ENCODE data around the gene KRT35.

Gene KRT35

GRCh38 chr17:41516147-41516829, 35.3 kb upstream of the KRT35 start:
- no peak for DNase-seq
- in situ Hi-C loops (cut with MboI; ENCODE audit: low pct_unique_long_range_greater_than_20kb, low sequenced_read_pairs), result loop anchor here (25.0 kb wide), 1 partner anchor 604 kb away; no protein-coding TSS in a partner anchor

DNA sequence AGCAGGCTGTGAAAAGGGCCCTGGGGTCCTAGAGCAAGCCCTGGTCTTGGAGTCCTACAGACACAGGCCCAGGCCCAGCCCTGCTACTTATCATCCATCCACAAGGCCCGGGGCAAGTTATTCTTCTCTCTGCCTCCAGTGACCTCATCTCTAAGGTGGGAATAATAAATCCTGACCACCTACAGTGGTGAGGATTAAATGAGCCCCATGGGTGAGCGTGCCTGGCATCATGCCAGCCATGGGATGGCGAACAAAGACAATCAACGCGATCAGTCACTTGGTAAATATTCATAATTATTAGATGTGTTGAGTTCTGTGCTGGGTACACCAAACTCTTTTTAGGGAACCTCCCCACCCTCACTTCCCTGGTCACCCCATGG, 32.2 kb upstream of the KRT35 start:
- in situ Hi-C loops (cut with MboI; ENCODE audit: low pct_unique_long_range_greater_than_20kb, low sequenced_read_pairs), result loop anchor here (25.0 kb wide), 1 partner anchor 601 kb away; no protein-coding TSS in a partner anchor
- no peak for DNase-seq

DNA sequence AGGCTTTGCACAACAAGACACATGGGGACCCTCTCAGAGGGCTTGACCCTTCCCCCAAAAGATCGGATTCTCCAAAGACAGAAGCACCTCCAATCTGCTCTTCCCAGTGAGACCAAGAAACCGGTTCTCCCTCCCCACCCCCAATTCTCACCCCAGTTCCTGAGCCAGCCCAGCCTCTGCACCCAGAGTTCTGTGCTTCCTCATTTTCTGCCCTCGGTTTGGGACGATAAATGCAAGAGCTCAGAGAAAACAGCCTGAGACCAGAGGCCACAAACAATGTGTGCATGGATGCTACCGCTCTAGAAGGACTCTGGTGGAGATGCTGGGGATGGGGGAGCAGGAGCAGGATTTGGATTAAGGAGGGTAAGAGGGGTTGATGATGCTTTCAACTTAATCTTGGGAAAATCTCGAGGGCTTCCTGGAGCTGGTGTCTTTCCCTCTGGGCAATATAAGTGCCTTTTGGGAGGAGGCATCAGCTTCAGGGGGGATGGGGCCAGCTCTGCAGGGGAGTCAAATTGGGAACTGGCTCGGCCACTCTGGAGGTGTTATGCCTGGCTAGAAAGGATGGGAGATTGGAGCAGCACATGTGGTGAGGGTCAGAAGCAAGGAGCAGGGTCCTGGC, 31.7 kb upstream of the KRT35 start:
- no peak for DNase-seq
- in situ Hi-C loops (cut with MboI; ENCODE audit: low pct_unique_long_range_greater_than_20kb, low sequenced_read_pairs), result loop anchor here (25.0 kb wide), 1 partner anchor 600 kb away; no protein-coding TSS in a partner anchor

- in situ Hi-C loops (cut with MboI; ENCODE audit: low pct_unique_long_range_greater_than_20kb, low sequenced_read_pairs), result loop anchor here (25.0 kb wide), 1 partner anchor 599 kb away; no protein-coding TSS in a partner anchor
- DNase-seq, result no peak
Measured at GRCh38 chr17:41511716-41512115, 30.8 kb upstream of the KRT35 start.

GRCh38 chr17:41511116-41511515, 30.2 kb upstream of the KRT35 start:
- in situ Hi-C loops (cut with MboI; ENCODE audit: low pct_unique_long_range_greater_than_20kb, low sequenced_read_pairs), result loop anchor here (25.0 kb wide), 1 partner anchor 599 kb away; no protein-coding TSS in a partner anchor
- DNase-seq, result no peak

- DNase-seq, result no peak
- in situ Hi-C loops (cut with MboI; ENCODE audit: low pct_unique_long_range_greater_than_20kb, low sequenced_read_pairs), result loop anchor here (25.0 kb wide), 1 partner anchor 598 kb away; no protein-coding TSS in a partner anchor
Measured at GRCh38 chr17:41510251-41511065, 29.5 kb upstream of the KRT35 start.

- in situ Hi-C loops (cut with MboI; ENCODE audit: low pct_unique_long_range_greater_than_20kb, low sequenced_read_pairs), result loop anchor here (25.0 kb wide), 1 partner anchor 595 kb away; no protein-coding TSS in a partner anchor
- no peak for DNase-seq
Measured at GRCh38 chr17:41507315-41507880, 26.4 kb upstream of the KRT35 start.

GRCh38 chr17:41505809-41506767, 25.1 kb upstream of the KRT35 start:
- peak; percentile 24 for DNase-seq
- in situ Hi-C loops (cut with MboI; ENCODE audit: low pct_unique_long_range_greater_than_20kb, low sequenced_read_pairs), result loop anchor here (25.0 kb wide), 1 partner anchor 594 kb away; no protein-coding TSS in a partner anchor

DNA sequence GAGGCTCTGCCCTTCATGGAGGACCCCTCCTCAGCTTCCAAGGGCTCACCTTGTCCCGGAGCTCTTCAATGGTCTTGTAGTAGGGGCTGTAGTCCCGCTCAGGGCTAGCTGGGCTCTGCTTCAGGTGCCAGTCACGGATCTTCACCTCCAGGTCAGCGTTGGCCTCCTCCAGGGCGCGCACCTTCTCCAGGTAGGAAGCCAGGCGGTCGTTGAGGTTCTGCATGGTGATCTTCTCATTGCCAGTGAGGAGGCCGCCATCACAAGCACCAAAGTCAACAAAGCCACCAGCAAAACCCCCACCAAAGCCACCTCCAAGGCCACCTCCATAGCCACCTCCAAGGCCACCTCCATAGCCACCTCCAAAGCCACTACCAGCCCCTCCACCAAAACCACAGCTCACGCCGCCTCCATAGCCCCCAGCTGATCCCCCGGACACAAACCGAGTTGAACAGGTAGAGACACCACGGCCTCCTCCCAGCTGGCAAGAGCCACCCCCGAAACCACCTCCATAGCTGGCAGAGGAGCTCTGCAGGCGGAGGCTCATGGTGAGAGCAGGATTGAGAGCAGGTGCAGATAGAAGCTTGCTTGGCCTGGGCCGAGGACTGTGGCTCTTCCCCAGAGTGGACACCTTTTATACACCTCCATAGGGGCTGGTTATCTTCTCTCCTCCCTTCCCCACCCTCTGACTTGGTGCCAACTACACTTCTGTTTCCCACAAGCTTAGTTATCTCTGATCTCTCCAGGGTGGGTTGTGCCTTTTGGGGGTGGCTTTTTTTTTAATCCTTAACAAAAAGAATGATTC, 24.3 kb upstream of the KRT35 start, which contains the start of gene KRT13:
TSS of gene KRT13 (minus strand) at position 606 of the 802 bp plus-strand sequence. CDS start at position 544, 62 bp downstream.
- no peak for DNase-seq
- in situ Hi-C loops (cut with MboI; ENCODE audit: low pct_unique_long_range_greater_than_20kb, low sequenced_read_pairs), result loop anchor here (25.0 kb wide), 1 partner anchor 593 kb away; no protein-coding TSS in a partner anchor

DNA sequence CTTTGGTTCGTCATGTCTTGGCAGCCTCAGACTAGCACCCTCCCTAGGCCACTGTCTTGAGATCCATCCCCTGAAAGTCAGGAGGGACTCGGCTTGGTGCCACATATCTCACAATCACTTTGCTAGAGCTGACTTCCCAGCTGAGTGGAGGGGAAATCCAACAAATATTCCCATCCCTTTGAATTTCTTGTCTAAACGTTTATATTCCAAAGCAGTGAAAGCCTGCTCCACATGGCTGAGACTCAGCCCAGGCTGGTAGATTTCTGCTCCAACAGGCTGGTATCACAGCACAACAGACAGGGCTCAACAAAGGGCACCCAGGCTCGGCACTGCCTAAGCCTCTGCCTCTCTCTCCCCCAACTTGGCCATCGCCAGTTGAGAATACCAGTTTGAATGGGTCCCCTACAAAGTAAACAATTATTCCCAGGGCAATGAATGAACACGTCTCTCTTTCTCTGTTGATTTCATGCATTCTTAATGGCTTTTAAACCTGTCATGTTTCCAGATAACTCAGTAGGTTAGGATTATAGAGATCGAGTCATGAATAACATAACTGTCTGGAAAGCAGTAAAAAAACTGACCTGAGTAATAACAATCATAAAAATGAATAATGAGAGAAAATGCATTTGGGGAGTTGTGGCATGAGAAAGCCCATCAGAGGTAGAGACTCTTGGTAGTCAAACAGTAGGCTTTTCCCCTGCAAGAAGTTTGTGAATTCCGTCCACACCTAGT, 23.5 kb upstream of the KRT35 start:
- DNase-seq, result no peak
- in situ Hi-C loops (cut with MboI; ENCODE audit: low pct_unique_long_range_greater_than_20kb, low sequenced_read_pairs), result loop anchor here (25.0 kb wide), 1 partner anchor 592 kb away; no protein-coding TSS in a partner anchor

DNA sequence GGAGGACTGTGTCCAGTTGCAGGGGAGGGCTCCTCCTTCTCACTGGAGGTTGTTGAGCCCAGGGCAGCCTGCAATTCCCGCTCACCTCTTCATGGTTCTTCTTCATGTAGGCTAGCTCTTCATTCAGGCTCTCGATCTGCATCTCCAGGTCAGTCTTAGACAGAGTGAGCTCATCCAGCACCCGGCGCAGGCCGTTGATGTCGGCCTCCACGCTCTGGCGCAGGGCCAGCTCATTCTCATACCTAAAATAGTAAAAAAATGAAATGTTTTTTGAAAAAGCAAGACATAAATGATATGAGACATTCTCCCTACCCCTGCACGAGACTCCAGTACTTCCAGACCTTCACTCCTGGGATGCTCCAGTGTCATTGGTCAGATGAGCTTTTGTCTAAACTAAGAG, 22.3 kb upstream of the KRT35 start:
- no peak for DNase-seq
- in situ Hi-C loops (cut with MboI; ENCODE audit: low pct_unique_long_range_greater_than_20kb, low sequenced_read_pairs), result loop anchor here (25.0 kb wide), 1 partner anchor 591 kb away; no protein-coding TSS in a partner anchor

DNA sequence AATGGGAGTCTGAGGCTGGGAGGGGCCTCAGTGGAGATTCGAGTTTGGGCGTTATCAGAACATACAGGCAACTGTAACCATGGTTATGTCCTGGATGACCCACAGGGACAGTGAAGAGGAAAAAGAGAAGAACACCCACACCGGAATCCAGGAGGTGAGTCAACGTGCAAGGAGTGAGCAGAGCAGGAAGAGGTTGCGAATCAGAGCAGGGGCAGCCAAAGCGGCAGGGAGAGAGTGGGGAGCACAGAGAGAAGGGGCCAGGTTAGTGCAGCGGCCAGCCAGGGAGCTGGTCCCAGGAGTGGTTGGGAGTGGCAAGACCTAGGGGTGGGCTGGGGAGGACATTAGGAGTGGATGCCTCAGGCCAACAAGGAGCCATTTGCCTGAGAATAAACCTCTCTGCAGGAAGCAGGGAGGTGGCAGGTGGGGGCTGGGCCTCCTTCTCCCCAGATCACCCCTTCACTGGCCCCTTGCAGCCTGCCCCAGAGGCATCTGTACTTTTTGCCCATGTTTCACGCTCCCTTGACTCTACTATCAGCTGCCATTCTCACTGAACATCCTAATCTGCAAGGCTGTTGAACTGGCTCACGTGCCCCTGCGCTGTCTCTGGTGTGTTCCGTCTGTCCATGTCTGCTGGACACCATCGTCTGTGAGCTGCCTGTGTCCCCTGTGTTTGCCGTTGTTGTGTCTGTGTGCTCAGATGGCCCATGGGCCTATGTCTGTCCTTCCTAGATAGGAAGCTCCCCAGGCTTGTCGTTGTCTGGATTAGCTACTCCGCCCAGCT, 19.4 kb upstream of the KRT35 start:
- in situ Hi-C loops (cut with MboI; ENCODE audit: low pct_unique_long_range_greater_than_20kb, low sequenced_read_pairs), result loop anchor here (25.0 kb wide), 1 partner anchor 588 kb away; no protein-coding TSS in a partner anchor
- DNase-seq, result no peak

- in situ Hi-C loops (cut with MboI; ENCODE audit: low pct_unique_long_range_greater_than_20kb, low sequenced_read_pairs), result loop anchor here (25.0 kb wide), 1 partner anchor 587 kb away; no protein-coding TSS in a partner anchor
- no peak for DNase-seq
Measured at GRCh38 chr17:41499714-41500113, 18.8 kb upstream of the KRT35 start.

DNA sequence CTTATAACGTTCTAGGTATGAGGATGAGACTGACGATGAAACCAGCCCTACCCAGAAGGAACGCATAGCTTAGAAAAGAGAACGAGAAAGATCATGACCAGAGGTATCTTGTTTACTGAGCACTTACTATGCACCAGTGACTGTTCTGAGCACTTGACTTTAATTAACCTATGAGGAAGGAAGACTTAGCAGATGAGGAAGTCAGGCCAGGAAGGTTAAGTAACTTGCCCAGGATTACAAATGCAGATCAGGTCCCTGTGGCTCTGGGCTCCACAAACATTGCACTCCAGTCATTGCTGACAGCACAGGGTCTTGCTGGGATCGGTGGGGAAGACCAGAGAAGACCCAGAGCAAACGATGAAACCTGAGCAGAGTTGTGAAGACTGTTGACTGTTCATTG, 17.3 kb upstream of the KRT35 start:
- in situ Hi-C loops (cut with MboI; ENCODE audit: low pct_unique_long_range_greater_than_20kb, low sequenced_read_pairs), result no loop called here
- peak; percentile 22 for DNase-seq

DNA sequence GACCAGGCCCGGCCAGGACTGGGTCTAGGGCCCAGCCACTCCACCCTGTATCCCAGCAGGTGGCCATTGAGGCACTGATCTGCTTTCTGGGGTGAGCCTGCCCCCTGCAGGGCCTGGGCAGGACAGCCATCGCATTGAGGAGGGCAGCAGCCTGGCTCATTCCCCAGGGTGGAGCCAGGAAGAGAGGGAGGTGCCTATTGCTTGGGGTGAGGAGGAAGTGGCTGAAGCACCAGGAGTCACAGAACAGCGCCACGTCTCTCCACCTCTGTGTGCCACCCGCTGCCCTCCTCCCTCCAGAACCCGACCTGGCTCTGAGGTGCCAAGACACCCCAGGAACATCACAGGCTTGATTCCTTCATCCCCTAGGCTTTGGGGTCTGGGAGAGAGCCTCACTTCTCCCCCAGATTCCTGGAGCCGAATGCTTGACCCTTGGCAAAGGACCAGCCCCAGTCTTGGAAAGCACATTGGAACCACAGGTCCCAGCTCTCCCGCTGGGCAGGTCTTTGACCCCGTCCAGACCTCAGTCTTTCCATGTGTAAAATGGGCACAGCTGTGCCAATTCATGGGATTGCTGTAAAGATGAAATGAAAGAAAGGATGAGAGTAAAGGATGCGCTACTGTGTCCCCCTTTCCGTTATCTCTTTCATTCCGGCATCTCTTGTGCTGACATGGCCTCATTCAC, 16.0 kb upstream of the KRT35 start:
- DNase-seq, result peak; percentile 88
- in situ Hi-C loops (cut with MboI; ENCODE audit: low pct_unique_long_range_greater_than_20kb, low sequenced_read_pairs), result no loop called here
